Measurements from ENCODE around the gene ZMYND11.
"Not testable (repeated sequence)": the region's sequence is repeated elsewhere in the genome, so short reads cannot be mapped to it uniquely, and the experiment has no call there.

The ZMYND11 gene

DNA sequence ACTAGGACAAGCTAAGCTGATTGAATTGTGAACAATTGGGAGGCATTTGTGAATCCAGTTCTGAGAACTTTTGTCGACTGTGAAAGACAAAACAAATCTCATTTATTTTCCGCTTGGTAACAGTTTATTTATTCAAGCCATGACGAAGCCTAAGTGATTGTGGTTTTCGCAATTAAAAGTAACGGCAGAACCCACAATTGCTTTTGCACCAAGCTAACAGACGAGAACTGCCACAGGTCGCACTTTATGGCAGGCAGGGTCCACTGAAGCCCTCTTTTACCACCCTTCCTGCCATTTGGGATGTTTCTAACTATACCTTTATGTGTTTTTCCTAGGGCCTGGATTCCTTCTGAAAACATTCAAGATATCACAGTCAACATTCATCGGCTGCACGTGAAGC lies 111.2 kb downstream of the ZMYND11 start:
- DNase-seq (ENCODE audit: extremely low read depth, low read depth), result no peak
- TF ChIP-seq, protein P1, sequence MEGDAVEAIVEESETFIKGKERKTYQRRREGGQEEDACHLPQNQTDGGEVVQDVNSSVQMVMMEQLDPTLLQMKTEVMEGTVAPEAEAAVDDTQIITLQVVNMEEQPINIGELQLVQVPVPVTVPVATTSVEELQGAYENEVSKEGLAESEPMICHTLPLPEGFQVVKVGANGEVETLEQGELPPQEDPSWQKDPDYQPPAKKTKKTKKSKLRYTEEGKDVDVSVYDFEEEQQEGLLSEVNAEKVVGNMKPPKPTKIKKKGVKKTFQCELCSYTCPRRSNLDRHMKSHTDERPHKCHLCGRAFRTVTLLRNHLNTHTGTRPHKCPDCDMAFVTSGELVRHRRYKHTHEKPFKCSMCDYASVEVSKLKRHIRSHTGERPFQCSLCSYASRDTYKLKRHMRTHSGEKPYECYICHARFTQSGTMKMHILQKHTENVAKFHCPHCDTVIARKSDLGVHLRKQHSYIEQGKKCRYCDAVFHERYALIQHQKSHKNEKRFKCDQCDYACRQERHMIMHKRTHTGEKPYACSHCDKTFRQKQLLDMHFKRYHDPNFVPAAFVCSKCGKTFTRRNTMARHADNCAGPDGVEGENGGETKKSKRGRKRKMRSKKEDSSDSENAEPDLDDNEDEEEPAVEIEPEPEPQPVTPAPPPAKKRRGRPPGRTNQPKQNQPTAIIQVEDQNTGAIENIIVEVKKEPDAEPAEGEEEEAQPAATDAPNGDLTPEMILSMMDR (IDR thresholded peaks at IDR 0.05; ENCODE audit: low read depth, low read length), result no peak

GRCh38 chr10:247480-247879 lies 112.2 kb downstream of the ZMYND11 start:
- no peak for DNase-seq (ENCODE audit: extremely low read depth, low read depth)
- TF ChIP-seq, protein P1 (IDR thresholded peaks at IDR 0.05; ENCODE audit: low read depth, low read length), result no peak

GRCh38 chr10:248307-248706 lies 113.1 kb downstream of the ZMYND11 start:
- TF ChIP-seq, protein P1 (IDR thresholded peaks at IDR 0.05; ENCODE audit: low read depth, low read length), result no peak
- no peak for DNase-seq (ENCODE audit: extremely low read depth, low read depth)

DNA sequence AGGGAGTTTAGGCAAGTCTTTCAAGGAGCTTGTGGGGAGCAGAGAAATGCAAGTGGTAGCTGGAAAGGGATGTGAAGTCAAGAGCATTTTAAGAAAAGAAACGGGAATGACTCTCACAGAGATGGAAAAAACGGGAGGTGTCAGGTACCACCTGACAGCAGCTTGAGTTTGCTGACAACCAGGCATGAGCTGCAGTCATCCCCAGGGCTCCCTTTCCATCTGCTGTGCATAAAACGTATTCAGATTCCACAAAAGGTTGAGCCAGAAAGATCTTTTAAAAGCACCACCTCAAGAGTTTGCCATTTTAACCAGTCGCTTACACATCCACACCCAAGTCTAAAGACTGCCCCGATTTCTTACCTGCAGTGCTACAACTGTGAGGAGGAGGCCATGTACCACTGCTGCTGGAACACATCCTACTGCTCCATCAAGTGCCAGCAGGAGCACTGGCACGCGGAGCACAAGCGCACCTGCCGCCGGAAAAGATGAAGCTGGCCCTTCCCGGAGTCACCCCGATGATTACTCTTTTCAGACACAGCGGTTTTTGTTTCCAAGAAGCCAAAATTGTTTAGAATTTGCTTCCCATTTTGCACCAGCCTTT lies 116.8 kb downstream of the ZMYND11 start:
- TF ChIP-seq, protein P1 (IDR thresholded peaks at IDR 0.05; ENCODE audit: low read depth, low read length), result no peak
- DNase-seq (ENCODE audit: extremely low read depth, low read depth), result no peak

DNA sequence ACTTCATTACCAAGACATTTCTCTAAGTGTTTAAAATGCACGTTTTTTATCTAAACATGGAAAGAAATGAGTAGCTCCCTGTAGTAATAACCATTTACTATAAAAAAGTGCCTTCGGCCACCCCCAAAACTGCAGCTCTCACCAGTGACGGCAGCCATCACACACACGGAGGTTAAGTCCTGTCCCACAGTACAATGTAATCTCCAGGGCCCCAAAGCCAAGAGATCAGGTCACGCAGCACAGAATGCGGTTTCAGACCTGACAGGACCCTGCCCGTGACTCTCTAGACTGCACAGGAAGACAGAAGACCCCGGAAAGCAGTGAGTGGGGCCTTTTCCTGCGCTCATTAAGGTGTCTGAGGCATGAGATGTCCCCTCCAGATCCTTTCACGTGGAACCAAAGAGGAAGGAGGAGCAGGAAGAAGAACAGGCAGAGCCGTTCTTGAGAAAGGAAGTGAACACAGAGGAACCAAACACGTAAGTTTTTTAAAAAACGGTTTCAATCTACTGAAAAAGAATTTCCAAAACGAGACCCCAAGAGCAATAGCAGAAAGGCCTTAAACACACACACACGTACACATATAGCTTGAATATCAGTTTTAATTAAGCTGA lies 125.7 kb downstream of the ZMYND11 start:
- TF ChIP-seq, protein P1 (IDR thresholded peaks at IDR 0.05; ENCODE audit: low read depth, low read length), result no peak
- no peak for DNase-seq (ENCODE audit: extremely low read depth, low read depth)

- DNase-seq (ENCODE audit: extremely low read depth, low read depth), result not testable (repeated sequence)
Observed at GRCh38 chr10:264160-265073, 129.2 kb downstream of the ZMYND11 start.

DNA sequence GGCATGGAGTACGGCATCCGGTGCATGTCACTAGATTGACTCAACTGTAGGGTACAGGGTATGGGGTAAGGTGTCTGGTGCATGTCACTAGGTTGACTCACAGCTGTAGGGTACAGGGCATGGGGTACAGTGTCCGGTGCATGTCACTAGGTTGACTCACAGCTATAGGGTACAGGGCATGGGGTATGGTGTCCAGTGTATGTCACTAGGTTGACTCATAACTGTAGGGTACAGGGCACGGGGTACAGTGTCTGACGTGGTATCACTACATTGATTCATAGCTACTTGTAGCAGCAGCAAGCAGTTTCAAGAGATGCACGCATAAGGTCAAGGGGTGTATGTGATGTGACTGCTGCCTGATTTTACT lies 129.8 kb downstream of the ZMYND11 start:
- DNase-seq (ENCODE audit: extremely low read depth, low read depth), result not testable (repeated sequence)

DNA sequence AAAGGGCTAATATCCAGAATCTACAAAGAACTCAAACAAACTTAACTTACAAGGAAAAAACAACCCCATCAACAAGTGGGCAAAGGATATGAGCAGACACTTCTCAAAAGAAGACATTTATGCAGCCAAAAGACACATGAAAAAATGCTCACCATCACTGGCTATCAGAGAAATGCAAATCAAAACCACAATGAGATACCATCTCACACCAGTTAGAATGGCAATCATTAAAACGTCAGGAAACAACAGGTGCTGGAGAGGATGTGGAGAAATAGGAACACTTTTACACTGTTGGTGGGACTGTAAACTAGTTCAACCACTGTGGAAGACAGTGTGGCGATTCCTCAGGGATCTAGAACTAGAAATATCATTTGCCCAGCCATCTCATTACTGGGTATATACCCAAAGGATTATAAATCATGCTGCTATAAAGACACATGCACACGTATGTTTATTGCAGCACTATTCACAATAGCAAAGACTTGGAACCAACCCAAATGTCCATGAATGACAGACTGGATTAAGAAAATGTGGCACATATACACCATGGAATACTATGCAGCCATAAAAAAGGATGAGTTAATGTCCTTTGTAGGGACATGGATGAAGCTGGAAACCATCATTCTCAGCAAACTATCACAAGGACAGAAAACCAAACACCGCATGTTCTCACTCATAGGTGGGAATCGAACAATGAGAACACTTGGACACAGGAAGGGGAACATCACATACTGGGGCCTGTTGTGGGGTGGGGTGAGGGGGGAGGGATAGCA lies 130.7 kb downstream of the ZMYND11 start:
- DNase-seq (ENCODE audit: extremely low read depth, low read depth), result not testable (repeated sequence)

All from AG09319 (cell line).